Activated gamma-delta T cell treated with Interleukin-2 at 50 U/mL for 16 hours (primary cell): ENCODE measurements around the gene RPP25L.

Experiments used
- DNase-seq: peaks from one replicate; pipeline ENCODE4 v3.0.0-alpha.2; 2020

Gene RPP25L

GRCh38 chr9:34565856-34566255, 46.0 kb downstream of the RPP25L start:
- no peak for DNase-seq

- DNase-seq, result no peak
Measured at GRCh38 chr9:34564617-34565016, 47.3 kb downstream of the RPP25L start.

GRCh38 chr9:34563262-34563661, 48.6 kb downstream of the RPP25L start:
- DNase-seq, result no peak

- no peak for DNase-seq
Measured at GRCh38 chr9:34562135-34562745, 49.7 kb downstream of the RPP25L start.

GRCh38 chr9:34560599-34561214, 51.2 kb downstream of the RPP25L start:
- DNase-seq, result no peak
